Measurements from ENCODE around the gene STIL. TPM values are rescaled to one million over a fixed set of nuclear protein-coding genes. Genes with fewer than 3 reads are reported as not detected.

The STIL gene
- polyA plus RNA-seq, 2 of the 4 experiments (the other 2 are of a cell fraction), result 10.1 to 21.7 TPM

DNA sequence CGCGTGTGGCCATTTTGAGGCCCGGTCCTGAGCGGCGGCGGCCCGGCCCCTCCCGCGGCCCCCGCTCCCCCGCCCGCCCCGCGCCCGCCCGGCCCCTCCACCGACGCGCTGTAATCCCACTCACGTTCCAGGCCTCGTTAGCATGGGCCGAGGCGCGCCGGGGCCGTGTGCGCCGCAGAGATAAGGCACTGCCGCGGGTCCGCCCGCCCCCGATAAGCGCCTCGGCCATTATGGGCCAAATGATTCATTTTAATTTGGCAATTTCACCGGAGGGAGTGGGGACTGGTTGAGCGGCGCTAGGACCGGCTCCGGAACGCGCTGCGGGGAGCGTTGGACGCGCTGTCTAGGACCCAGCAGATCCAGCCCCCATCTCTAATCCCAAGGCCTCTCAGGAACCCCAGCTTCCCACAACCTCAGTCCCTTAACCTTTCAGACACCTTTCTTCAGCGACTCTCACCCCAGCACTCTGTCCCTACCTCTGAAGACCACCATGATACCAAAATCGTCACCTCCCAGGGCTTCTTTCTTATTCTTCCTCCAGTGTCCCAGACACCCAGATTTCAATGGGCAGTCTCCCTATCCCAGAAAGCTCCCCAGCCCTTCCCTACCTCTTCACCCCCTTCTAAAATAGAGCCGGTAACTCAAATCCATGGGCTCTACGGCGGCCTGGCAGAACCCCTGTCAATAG lies 81.6 kb downstream of the STIL start, which contains the start of gene TAL1:
TSS of gene TAL1 (minus strand) at position 39 of the 688 bp plus-strand sequence. CDS start 6,337 bp downstream, outside the sequence.
- Histone ChIP-seq H3K4me2 (peak within 1 kb of the TSS; percentile 95), H3K4me3 (peak within 1 kb of the TSS; percentile 49), H3K9me3 (no peaks in the 10 kb centered on the region), H3K4me1 (peaks cover 8% of the 10 kb centered on the region; the same call in 1 of the 3 replicates), H3K27ac (peak within 1 kb of the TSS in 1 of 2 experiments; percentile 39; a peak in 1 of 6 replicates)
- POLR2A ChIA-PET, result no interaction called here
- CTCF ChIA-PET, result no interaction called here
- DNase-seq (ENCODE audit: low read depth in 1 of 2, low spot score in 1 of 2), result no peak
- WGBS (ENCODE audit: missing lambda C conversion rate), result 85% methylated on average over 24 of the region's 51 CpGs
- no peak for TF ChIP-seq FOSB (CRISPR knock-in tag; IDR thresholded peaks at IDR 0.05)
- no peak for TF ChIP-seq MAFK (IDR thresholded peaks at IDR 0.05; ENCODE audit: partially characterized antibody)
- TF ChIP-seq ESRRA (IDR thresholded peaks at IDR 0.05; ENCODE audit: borderline replicate concordance, low read length), result no peak
- TF ChIP-seq, protein P1, sequence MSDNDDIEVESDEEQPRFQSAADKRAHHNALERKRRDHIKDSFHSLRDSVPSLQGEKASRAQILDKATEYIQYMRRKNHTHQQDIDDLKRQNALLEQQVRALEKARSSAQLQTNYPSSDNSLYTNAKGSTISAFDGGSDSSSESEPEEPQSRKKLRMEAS (IDR thresholded peaks at IDR 0.05), result no peak
- no peak for TF ChIP-seq MYC (IDR thresholded peaks at IDR 0.05; ENCODE audit: borderline replicate concordance, low read length)
- no peak for TF ChIP-seq NPAS2 (CRISPR knock-in tag; IDR thresholded peaks at IDR 0.05; ENCODE audit: borderline replicate concordance)
- no peak for FAIRE-seq
- no peak for ATAC-seq

DNA sequence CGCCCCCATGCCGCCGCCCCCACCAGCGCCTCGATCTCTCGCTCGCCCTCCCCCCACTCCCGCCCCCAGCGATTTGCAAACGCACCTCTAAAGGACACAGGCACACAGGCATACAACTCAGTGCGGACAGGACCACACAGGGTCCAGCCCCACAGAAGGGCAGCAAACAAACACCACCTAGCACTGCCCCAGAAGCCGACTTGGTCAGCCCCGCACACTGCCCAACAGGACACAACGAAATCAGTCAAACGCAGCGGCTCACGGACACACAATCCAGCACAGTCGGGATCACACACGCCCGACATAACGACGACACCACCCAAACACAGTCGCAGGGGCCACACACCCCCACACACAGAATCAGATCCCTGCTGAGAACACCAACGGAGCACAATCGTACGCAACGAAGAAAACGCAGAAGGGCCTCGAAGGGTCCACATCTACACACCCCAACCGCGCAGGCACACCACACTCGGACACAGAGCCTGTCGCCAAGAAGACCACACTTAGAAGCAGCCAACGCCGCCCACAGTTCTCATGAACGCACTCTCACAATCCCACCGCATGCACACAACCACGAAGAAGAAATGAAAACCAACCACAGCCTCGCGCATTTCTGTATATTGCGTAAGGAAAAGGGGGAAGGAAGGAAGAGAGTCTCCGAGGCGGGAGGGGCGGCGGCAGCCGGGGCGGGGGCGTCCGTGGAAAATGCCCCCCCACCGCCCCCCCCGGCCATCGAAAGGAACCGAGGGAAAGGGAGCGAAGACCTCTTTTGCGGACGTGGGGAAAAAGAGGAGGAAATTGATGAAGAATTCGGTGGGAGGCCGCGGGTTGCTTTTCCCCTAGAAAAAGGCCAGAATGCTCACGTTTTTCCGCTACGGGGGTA lies 82.4 kb downstream of the STIL start:
- POLR2A ChIA-PET, result no interaction called here
- FAIRE-seq (no peak), ATAC-seq (peak; percentile 22 to 66; a peak in 3 of 6 replicates), DNase-seq (ENCODE audit: low read depth in 1 of 2, low spot score in 1 of 2) (peak in 1 of 2 experiments; percentile 17)
- WGBS (ENCODE audit: missing lambda C conversion rate), result 11% methylated on average over 41 of the region's 62 CpGs
- no peak for TF ChIP-seq MYC (IDR thresholded peaks at IDR 0.05; ENCODE audit: borderline replicate concordance, low read length)
- TF ChIP-seq, protein P1 (IDR thresholded peaks at IDR 0.05), result 0 out of 2 replicates have a peak, but pooled peaks have one; percentile 16
- TF ChIP-seq, protein P2, sequence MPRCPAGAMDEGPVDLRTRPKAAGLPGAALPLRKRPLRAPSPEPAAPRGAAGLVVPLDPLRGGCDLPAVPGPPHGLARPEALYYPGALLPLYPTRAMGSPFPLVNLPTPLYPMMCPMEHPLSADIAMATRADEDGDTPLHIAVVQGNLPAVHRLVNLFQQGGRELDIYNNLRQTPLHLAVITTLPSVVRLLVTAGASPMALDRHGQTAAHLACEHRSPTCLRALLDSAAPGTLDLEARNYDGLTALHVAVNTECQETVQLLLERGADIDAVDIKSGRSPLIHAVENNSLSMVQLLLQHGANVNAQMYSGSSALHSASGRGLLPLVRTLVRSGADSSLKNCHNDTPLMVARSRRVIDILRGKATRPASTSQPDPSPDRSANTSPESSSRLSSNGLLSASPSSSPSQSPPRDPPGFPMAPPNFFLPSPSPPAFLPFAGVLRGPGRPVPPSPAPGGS (IDR thresholded peaks at IDR 0.05), result no peak
- TF ChIP-seq RNF2 (IDR thresholded peaks at IDR 0.05; ENCODE audit: borderline replicate concordance, low read depth), result peak; percentile 100
- no peak for TF ChIP-seq FOSL2 (IDR thresholded peaks at IDR 0.05)
- no peak for TF ChIP-seq FOSL2 (CRISPR knock-in tag; IDR thresholded peaks at IDR 0.05)
- no peak for TF ChIP-seq SMC3 (IDR thresholded peaks at IDR 0.05)
- TF ChIP-seq KDM5A (IDR thresholded peaks at IDR 0.05), result no peak
- TF ChIP-seq ZNF302 (CRISPR knock-in tag; IDR thresholded peaks at IDR 0.05), result no peak
- TF ChIP-seq BHLHE40 (IDR thresholded peaks at IDR 0.05; ENCODE audit: low read depth, low read length), result no peak
- TF ChIP-seq, protein P3, sequence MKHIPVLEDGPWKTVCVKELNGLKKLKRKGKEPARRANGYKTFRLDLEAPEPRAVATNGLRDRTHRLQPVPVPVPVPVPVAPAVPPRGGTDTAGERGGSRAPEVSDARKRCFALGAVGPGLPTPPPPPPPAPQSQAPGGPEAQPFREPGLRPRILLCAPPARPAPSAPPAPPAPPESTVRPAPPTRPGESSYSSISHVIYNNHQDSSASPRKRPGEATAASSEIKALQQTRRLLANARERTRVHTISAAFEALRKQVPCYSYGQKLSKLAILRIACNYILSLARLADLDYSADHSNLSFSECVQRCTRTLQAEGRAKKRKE (CRISPR knock-in tag; IDR thresholded peaks at IDR 0.05; ENCODE audit: low read depth), result no peak
- TF ChIP-seq RARB (CRISPR knock-in tag; IDR thresholded peaks at IDR 0.05), result no peak
- peak; percentile 100 for TF ChIP-seq CBX8 (IDR thresholded peaks at IDR 0.05)
- peak; percentile 70; the same call in 1 of the 2 replicates for TF ChIP-seq CBX2 (IDR thresholded peaks at IDR 0.05; ENCODE audit: borderline replicate concordance, low read depth)
- peak in 1 of 2 experiments; percentile 51; a peak in 1 of 4 replicates for TF ChIP-seq CEBPB (IDR thresholded peaks at IDR 0.05)
- TF ChIP-seq ZFP36 (IDR thresholded peaks at IDR 0.05; ENCODE audit: borderline replicate concordance, partially characterized antibody), result peak; percentile 98
- TF ChIP-seq NPAS2 (CRISPR knock-in tag; IDR thresholded peaks at IDR 0.05; ENCODE audit: borderline replicate concordance), result no peak
- no peak for TF ChIP-seq FOXS1 (CRISPR knock-in tag; IDR thresholded peaks at IDR 0.05)
- no peak for TF ChIP-seq RCOR1 (IDR thresholded peaks at IDR 0.05; ENCODE audit: low read depth, low read length)
- TF ChIP-seq POLR2A (IDR thresholded peaks at IDR 0.05; ENCODE audit: low read length), result no peak
- peak overlapping the region in 1 of 2 experiments; percentile 39; a peak in 1 of 6 replicates for H3K27ac ChIP-seq
- H3K4me1 ChIP-seq, result peaks cover 8% of the 10 kb centered on the region; the same call in 1 of the 3 replicates
- peak overlapping the region; percentile 95 for H3K4me2 ChIP-seq
- CTCF ChIA-PET, result no interaction called here
- H3K4me3 ChIP-seq, result peak overlapping the region; percentile 49
- H3K9me3 ChIP-seq, result no peaks in the 10 kb centered on the region

Data from A549 (cell line).